ENCODE results near the gene TMEM120B.

DNA sequence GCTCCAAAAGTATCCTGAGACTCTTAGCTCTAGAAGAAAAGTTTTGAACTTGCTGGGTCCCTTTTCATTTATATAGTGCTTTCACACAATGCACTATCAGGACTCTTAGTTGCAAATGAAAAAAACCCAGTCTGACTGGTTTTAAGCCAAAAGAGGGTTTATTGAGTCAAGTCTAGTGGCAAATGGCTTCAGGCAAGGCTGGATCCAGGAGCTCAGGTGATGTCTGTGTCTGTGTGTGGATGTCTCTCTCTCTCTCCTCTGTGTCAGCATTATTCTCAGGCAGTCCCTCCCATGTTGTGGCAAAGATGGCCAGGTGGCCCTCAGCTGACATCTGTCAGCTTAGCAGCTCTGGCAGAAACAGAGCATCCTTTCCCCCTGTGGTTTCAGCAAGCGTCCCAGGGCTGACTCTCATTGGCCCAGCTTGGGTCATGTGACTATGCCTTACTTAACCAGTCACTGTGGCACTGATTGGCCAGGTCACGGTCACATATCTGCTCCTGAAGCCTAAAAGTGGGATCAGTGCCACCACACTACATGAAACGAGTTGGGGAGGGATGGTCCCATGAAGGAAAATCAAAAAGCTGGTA, 6.2 kb downstream of the TMEM120B start:
- TF ChIP-seq, protein P1, sequence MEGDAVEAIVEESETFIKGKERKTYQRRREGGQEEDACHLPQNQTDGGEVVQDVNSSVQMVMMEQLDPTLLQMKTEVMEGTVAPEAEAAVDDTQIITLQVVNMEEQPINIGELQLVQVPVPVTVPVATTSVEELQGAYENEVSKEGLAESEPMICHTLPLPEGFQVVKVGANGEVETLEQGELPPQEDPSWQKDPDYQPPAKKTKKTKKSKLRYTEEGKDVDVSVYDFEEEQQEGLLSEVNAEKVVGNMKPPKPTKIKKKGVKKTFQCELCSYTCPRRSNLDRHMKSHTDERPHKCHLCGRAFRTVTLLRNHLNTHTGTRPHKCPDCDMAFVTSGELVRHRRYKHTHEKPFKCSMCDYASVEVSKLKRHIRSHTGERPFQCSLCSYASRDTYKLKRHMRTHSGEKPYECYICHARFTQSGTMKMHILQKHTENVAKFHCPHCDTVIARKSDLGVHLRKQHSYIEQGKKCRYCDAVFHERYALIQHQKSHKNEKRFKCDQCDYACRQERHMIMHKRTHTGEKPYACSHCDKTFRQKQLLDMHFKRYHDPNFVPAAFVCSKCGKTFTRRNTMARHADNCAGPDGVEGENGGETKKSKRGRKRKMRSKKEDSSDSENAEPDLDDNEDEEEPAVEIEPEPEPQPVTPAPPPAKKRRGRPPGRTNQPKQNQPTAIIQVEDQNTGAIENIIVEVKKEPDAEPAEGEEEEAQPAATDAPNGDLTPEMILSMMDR (IDR thresholded peaks at IDR 0.05; ENCODE audit: low read length), result no peak
- no peak for TF ChIP-seq EZH2 (IDR thresholded peaks at IDR 0.05; ENCODE audit: borderline replicate concordance, low read length)

All from OCI-LY1 (cell line).